Activated naive CD4-positive, alpha-beta T cell treated with anti-CD3 and anti-CD28 coated beads, Interleukin-2, amount 50 U/mL, for 72 hours (primary cell): ENCODE results near the gene DNAJC4. TPM values are rescaled to one million over a fixed set of nuclear protein-coding genes. Genes with fewer than 3 reads are reported as not detected.

ENCODE experiments used
- ATAC-seq, 2 donors: fragments of 150-1000 bp; cut with Tn5 transposase; 2 replicates each; pipeline ENCODE4 v1.10.0; 2021; ENCODE audit warnings: mild to moderate bottlenecking in 2 of 2, moderate library complexity in 2 of 2
- DNase-seq, 2 donors: peaks; one replicate each; pipeline ENCODE4 v3.0.0; 2021 to 2022; ENCODE audit warnings: low spot score in 2 of 2
- H3K27ac Mint-ChIP-seq, 2 donors: one replicate each; pipeline ENCODE4 v1.8.0; 2022; ENCODE audit warnings: mild to moderate bottlenecking in 2 of 2, mixed read lengths in 2 of 2
- H3K36me3 Mint-ChIP-seq, 2 donors: one replicate each; pipeline ENCODE4 v1.8.0; 2022; ENCODE audit warnings: mixed read lengths in 2 of 2
- H3K9me3 Mint-ChIP-seq, 2 donors: one replicate each; pipeline ENCODE4 v1.8.0; 2022; ENCODE audit warnings: mixed read lengths in 2 of 2
- total RNA-seq, 2 donors: library from RNA; stranded (reverse); gene quantifications; one replicate each; pipeline ENCODE4 v1.2.3, GENCODE V29; 2022

The DNAJC4 gene
- total RNA-seq, 2 donors from 2014 or later: 26.7 to 48.7 TPM

GRCh38 chr11:64222651-64223000 lies 7.7 kb upstream of the DNAJC4 start:
- H3K36me3 Mint-ChIP-seq: peaks cover 8% of the 10 kb centered on the region in 2 donors
- H3K27ac Mint-ChIP-seq: peak overlapping the region in 1 of 2 donors; percentile 78
- H3K9me3 Mint-ChIP-seq: no peaks in the 10 kb centered on the region
- DNase-seq (no peak), ATAC-seq (no peak)

GRCh38 chr11:64223001-64223651 lies 7.2 kb upstream of the DNAJC4 start:
- Mint-ChIP-seq H3K27ac (peak overlapping the region in 1 of 2 donors; percentile 78), H3K9me3 (no peaks in the 10 kb centered on the region), H3K36me3 (peaks cover 8% of the 10 kb centered on the region in 2 donors)
- ATAC-seq (no peak), DNase-seq (no peak)

GRCh38 chr11:64224151-64224890 lies 6.0 kb upstream of the DNAJC4 start:
- DNase-seq: no peak
- Mint-ChIP-seq H3K27ac (peak overlapping the region; percentile 78 to 84), H3K36me3 (peaks cover 0 to 8% of the 10 kb centered on the region in 2 donors), H3K9me3 (no peaks in the 10 kb centered on the region)
- no peak for ATAC-seq

- peak overlapping the region; percentile 60 to 92 for H3K27ac Mint-ChIP-seq
- peaks cover 0 to 8% of the 10 kb centered on the region in 2 donors for H3K36me3 Mint-ChIP-seq
- H3K9me3 Mint-ChIP-seq: no peaks in the 10 kb centered on the region
- DNase-seq (no peak), ATAC-seq (no peak)
These were observed 5.3 kb upstream of the DNAJC4 start for GRCh38 chr11:64224891-64225607.

- peak; percentile 72 to 75 for ATAC-seq
- H3K9me3 Mint-ChIP-seq: no peaks in the 10 kb centered on the region
- H3K36me3 Mint-ChIP-seq: peaks cover 0 to 8% of the 10 kb centered on the region in 2 donors
- peak within 1 kb of the TSS; percentile 74 to 92 for H3K27ac Mint-ChIP-seq
- DNase-seq: peak; percentile 91 to 98
These were observed 4.5 kb upstream of the DNAJC4 start, which contains the start of the genes NUDT22 and TRPT1 for GRCh38 chr11:64225608-64226506. TSS of gene NUDT22 (plus strand) at chr11:64226274. CDS start at chr11:64226653, 379 bp downstream. TSS of gene TRPT1 (minus strand) at chr11:64226186. CDS start at chr11:64225860, 326 bp downstream.

GRCh38 chr11:64226507-64227051 lies 3.8 kb upstream of the DNAJC4 start:
- Mint-ChIP-seq H3K27ac (peak overlapping the region; percentile 74 to 92), H3K36me3 (peaks cover 0 to 8% of the 10 kb centered on the region in 2 donors), H3K9me3 (no peaks in the 10 kb centered on the region)
- peak; percentile 68 to 70 for ATAC-seq
- peak; percentile 66 to 88 for DNase-seq

- H3K9me3 Mint-ChIP-seq: no peaks in the 10 kb centered on the region
- DNase-seq: no peak
- H3K36me3 Mint-ChIP-seq: peaks cover 0 to 8% of the 10 kb centered on the region in 2 donors
- H3K27ac Mint-ChIP-seq: peak overlapping the region; percentile 92 to 95
- no peak for ATAC-seq
These were observed 2.9 kb upstream of the DNAJC4 start for GRCh38 chr11:64227405-64227956.

- Mint-ChIP-seq H3K36me3 (peaks cover 0 to 8% of the 10 kb centered on the region in 2 donors), H3K9me3 (no peaks in the 10 kb centered on the region), H3K27ac (peak overlapping the region; percentile 81 to 92)
- ATAC-seq (no peak), DNase-seq (no peak)
These were observed 1.1 kb upstream of the DNAJC4 start for GRCh38 chr11:64229090-64229743.

- ATAC-seq (no peak), DNase-seq (no peak)
- H3K36me3 Mint-ChIP-seq: peaks cover 0 to 8% of the 10 kb centered on the region in 2 donors
- H3K27ac Mint-ChIP-seq: peak overlapping the region; percentile 81 to 92
- H3K9me3 Mint-ChIP-seq: no peaks in the 10 kb centered on the region
These were observed 591 bp upstream of the DNAJC4 start for GRCh38 chr11:64229744-64230170.

GRCh38 chr11:64230985-64231365 lies 627 bp downstream of the DNAJC4 start:
- ATAC-seq (no peak), DNase-seq (no peak)
- Mint-ChIP-seq H3K36me3 (peaks cover 0 to 8% of the 10 kb centered on the region in 2 donors), H3K9me3 (no peaks in the 10 kb centered on the region), H3K27ac (peak overlapping the region; percentile 89 to 92)

GRCh38 chr11:64231546-64231945 lies 1.2 kb downstream of the DNAJC4 start:
- no peaks in the 10 kb centered on the region for H3K9me3 Mint-ChIP-seq
- DNase-seq: no peak
- ATAC-seq: no peak
- H3K36me3 Mint-ChIP-seq: peaks cover 0 to 8% of the 10 kb centered on the region in 2 donors
- H3K27ac Mint-ChIP-seq: no peak overlapping the region

GRCh38 chr11:64232182-64232966 lies 2.0 kb downstream of the DNAJC4 start:
- DNase-seq (no peak), ATAC-seq (no peak)
- H3K36me3 Mint-ChIP-seq: peaks cover 0 to 2% of the 10 kb centered on the region in 2 donors
- no peak overlapping the region for H3K27ac Mint-ChIP-seq
- no peaks in the 10 kb centered on the region for H3K9me3 Mint-ChIP-seq

GRCh38 chr11:64232967-64233315 lies 2.6 kb downstream of the DNAJC4 start:
- ATAC-seq (no peak), DNase-seq (no peak)
- Mint-ChIP-seq H3K36me3 (no peaks in the 10 kb centered on the region), H3K27ac (peak overlapping the region in 1 of 2 donors; percentile 27), H3K9me3 (no peaks in the 10 kb centered on the region)

- peak; percentile 48 to 75 for ATAC-seq
- no peaks in the 10 kb centered on the region for H3K9me3 Mint-ChIP-seq
These were observed 3.7 kb downstream of the DNAJC4 start, which contains the start of gene VEGFB for GRCh38 chr11:64233913-64234586. TSS of gene VEGFB (plus strand) at chr11:64234584. CDS start at chr11:64234834, 250 bp downstream.

More at GRCh38 chr11:64233913-64234586, 3.7 kb downstream of the DNAJC4 start, which contains the start of gene VEGFB:
- DNase-seq: peak in 1 of 2 donors; percentile 73
- Mint-ChIP-seq H3K36me3 (no peaks in the 10 kb centered on the region), H3K27ac (peak within 1 kb of the TSS; percentile 59 to 65)
